HG02885 (cell line): Measurements from ENCODE around the gene SMPD3.

Experiments
- ATAC-seq: cut with Tn5 transposase; IDR thresholded peaks from one replicate; pipeline ENCODE4 v1.9.1; 2021; ENCODE audit warnings: mild to moderate bottlenecking; ENCODE audit not compliant: unreplicated experiment, poor library complexity

The SMPD3 gene

GRCh38 chr16:68388124-68388523 is 60.2 kb downstream of the SMPD3 start:
- no peak for ATAC-seq

- no peak for ATAC-seq
Observed at GRCh38 chr16:68387301-68387700, 61.0 kb downstream of the SMPD3 start.

- ATAC-seq: no peak
Observed at GRCh38 chr16:68386628-68387027, 61.7 kb downstream of the SMPD3 start.

GRCh38 chr16:68385371-68385770 is 62.9 kb downstream of the SMPD3 start:
- no peak for ATAC-seq

GRCh38 chr16:68384288-68385161 is 63.8 kb downstream of the SMPD3 start:
- ATAC-seq: no peak

- no peak for ATAC-seq
Observed at GRCh38 chr16:68383858-68384257, 64.5 kb downstream of the SMPD3 start.

GRCh38 chr16:68382296-68382718 is 66.0 kb downstream of the SMPD3 start:
- ATAC-seq: no peak

GRCh38 chr16:68381363-68381724 is 67.0 kb downstream of the SMPD3 start:
- no peak for ATAC-seq

GRCh38 chr16:68380676-68381362 is 67.5 kb downstream of the SMPD3 start:
- no peak for ATAC-seq

GRCh38 chr16:68380348-68380670 is 68.0 kb downstream of the SMPD3 start:
- ATAC-seq: no peak

- no peak for ATAC-seq
Observed at GRCh38 chr16:68379472-68380347, 68.6 kb downstream of the SMPD3 start.

GRCh38 chr16:68378436-68379415 is 69.6 kb downstream of the SMPD3 start:
- no peak for ATAC-seq

- no peak for ATAC-seq
Observed at GRCh38 chr16:68377667-68378393, 70.5 kb downstream of the SMPD3 start.

- no peak for ATAC-seq
Observed at GRCh38 chr16:68377221-68377620, 71.1 kb downstream of the SMPD3 start.

- no peak for ATAC-seq
Observed at GRCh38 chr16:68376590-68376989, 71.7 kb downstream of the SMPD3 start.

GRCh38 chr16:68375801-68376536 is 72.3 kb downstream of the SMPD3 start:
- ATAC-seq: no peak

- ATAC-seq: no peak
Observed at GRCh38 chr16:68374961-68375660, 73.2 kb downstream of the SMPD3 start.
